Stimulated activated CD8-positive, alpha-beta memory T cell treated with anti-CD3 and anti-CD28 coated beads, Interleukin-7, amount 100 ng/mL, for 1 hour (primary cell): ENCODE measurements around the gene RUBCN.
A peak's percentile ranks its signal among the peaks of the same experiment; 100 is the strongest.

Experiments
- DNase-seq, 2 donors: peaks; one replicate each; pipeline ENCODE4 v3.0.0-alpha.2; 2020; ENCODE audit warnings: low read depth in 2 of 2

The RUBCN gene

DNA sequence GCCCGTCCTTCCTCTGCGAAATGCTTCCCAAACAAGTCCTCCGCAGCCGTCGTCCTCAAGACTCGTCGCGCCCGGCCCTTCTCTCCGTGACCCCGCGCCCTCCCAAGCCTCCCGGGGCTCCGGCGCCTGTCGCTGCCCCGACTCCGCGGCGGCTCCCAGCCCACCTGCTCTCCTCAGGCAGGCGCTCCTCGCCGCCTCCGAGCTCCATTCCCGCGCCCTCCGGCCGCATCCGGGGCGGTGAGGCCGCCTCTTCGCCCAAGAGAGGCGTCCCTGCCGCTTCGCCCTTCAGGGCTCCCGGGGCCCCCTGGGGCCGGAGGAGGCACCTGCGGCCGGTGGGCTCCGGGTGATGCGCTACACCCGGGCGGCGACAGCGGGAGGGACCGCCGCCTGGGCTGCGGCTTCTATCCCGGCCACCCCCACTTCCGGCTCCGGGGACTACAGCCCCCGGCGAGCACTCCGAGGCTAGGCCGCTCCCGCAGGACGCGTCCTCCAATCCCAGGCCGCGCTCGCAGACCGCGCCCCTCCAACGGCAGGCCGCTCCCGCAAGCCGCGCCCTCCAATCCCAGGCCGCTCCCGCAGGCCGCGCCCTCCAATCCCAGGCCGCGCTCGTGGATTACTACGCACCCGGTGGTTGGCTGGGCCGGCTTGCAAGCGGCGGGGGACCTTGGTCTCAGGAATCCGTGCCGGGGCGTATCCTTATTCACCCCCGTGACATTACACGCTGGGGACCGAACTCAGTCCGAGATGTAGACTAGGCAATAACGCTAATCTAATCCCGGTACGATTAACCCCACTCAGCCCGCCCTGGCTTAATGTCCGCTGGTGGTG is at the start of gene RUBCN:
Gene RUBCN (minus strand): TSS at position 414 of the 828 bp plus-strand sequence. CDS start 185 bp downstream, at position 229.
- peak; percentile 76 to 78 for DNase-seq

DNA sequence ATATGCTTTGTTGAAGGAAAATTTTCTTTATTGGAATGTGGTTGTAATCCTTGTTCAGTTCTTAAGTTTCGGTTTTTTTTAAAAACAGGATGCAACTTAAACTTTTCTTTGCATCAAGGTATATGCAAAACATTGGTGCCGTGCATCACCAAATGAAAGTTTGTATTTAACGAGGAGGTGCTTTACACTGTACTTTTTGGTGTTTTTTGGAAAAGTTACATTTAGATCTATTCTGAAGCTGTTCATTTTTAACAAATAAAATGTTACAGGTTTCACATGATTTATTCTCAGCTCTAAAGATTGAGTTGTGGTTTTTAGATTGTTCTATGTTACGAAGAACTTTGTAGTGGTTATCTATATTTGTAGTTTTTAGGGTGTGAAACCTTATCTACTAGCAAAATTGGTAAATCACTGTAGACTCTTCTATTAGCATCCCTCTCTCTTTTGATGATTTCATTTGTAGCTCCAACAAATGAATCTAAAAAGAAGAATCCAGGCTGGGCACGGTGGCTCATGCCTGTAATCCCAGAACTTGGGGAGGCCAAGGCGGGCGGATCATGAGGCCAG is 47.4 kb upstream of the RUBCN start:
- DNase-seq = no peak

DNA sequence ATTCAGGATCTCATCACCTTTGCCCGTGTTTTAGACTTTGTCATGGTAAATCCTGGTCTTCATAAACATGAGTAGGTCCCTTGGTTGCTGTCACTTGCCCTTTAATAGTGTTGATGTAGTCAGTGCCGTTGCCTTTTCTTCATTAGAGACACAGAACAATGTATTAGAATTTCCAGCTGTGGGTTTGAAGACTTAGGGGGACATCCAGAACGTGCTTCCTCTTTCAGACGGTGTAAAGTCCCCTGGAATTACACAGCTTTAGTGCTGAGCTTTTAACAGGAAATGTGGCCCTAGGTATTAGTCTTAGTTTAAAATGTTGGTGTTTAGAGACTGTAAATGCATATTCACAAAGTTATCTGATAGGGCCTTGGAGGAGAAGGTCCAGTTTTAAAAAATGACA is 45.5 kb upstream of the RUBCN start:
- no peak for DNase-seq

DNA sequence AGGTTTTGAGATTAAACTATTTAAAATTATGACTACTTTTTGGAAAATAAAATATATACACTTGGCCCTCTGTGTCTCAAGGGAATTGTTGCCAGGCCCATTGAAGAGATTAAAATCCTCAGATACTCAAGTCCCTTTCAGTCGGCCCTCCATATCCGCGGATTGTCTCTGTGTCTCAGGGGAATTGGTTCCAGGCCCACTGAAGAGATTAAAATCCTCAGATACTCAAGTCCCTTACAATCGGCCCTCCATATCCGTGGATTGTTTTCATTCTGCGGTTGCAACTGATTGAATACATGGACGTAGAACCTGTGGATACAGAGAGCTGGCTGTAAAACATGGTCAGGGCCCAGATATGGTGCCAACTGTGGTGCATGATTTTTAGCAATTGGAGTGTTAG is 38.6 kb upstream of the RUBCN start:
- DNase-seq = no peak

DNA sequence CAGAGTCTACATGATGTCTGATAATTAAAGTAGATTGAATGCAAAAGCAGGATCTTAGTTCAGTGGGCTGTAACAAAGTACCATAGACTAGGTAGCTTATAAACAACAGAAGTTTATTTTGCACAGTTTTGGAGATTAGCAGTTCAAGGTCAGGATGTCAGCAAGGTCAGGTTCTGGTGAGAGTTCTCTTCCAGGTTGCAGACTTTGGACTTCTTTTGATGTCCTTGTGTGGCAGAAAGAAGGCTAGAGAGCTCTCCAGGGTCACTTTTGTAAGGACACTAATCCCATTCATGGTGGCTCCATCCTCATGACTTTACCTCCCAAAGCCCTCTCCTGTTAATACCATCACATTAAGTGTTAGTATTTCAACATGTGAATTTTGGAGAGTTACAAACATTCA is 25.1 kb upstream of the RUBCN start:
- no peak for DNase-seq

DNA sequence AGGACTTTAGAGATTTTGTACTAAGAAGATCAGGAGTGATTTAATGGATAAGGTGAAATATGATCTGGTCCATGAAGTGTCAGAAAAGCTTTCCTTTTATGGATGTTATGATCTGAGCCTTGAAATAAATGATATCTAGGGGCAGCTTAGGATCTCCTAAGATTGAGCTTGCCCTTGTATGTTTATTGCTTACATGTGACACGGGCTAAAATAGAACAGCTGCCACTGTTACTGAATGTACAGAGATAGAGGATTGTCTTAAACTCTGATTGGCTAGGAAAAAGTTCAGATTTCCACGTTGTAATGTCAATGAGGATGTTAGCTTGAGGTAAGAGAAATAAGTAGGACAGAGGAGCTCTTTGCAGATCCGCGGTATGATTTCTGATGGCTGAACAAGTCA is 21.8 kb upstream of the RUBCN start:
- DNase-seq = no peak

DNA sequence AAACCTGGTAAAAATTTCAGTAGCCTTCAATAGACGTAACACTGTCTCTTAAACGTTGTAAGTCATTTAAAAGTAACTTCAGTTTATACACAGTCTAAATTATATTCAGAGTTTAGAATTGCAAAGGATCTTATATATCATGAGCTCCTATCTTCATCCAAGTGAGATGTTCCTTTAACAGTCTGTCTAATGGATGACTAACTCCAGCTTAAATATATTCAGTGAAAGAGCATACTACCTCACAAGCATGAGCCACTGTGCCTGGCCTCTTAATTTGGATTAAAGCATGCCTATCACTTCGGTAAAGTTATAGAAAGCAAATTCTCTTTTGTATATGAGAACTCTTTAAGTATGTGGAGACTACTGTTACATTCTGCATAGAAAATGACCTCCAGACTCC is 20.0 kb upstream of the RUBCN start:
- DNase-seq = no peak

DNA sequence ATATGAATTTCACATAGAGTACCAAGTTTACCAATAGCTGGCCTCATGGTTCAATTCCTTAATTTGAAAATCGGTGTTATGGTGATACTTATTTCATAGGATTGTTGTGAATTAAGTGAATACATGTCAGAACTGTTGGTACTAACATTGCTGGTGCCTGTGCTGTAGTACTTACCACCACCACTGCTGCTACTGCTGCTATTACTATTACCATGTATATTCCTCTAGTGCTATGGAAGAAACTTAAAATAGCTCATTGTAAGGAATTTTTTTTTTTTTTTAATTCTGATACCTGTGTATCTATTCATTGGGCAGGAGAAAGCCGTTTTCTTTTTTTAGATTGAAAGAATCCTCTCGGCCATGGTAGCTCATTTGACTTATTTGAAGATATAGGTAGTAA is 16.6 kb upstream of the RUBCN start:
- DNase-seq = no peak

DNA sequence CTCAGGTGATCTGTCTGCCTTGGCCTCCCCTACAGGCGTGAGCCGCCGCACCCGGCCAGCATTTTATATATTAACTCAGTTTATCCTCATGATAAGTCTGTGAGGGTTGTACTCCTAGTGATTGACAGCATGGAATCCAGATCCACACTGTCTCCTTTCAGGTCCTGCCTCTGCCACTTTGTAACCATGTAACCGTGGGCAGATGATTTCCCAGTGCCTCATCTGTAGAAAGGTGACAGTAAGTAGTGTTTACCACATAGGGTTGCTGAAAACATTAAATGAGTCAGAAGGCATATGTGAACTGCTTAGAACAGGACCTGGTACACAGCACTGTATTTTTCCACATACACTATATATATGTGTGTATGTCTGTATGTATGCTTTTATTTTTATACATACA is 15.4 kb upstream of the RUBCN start:
- DNase-seq = no peak

DNA sequence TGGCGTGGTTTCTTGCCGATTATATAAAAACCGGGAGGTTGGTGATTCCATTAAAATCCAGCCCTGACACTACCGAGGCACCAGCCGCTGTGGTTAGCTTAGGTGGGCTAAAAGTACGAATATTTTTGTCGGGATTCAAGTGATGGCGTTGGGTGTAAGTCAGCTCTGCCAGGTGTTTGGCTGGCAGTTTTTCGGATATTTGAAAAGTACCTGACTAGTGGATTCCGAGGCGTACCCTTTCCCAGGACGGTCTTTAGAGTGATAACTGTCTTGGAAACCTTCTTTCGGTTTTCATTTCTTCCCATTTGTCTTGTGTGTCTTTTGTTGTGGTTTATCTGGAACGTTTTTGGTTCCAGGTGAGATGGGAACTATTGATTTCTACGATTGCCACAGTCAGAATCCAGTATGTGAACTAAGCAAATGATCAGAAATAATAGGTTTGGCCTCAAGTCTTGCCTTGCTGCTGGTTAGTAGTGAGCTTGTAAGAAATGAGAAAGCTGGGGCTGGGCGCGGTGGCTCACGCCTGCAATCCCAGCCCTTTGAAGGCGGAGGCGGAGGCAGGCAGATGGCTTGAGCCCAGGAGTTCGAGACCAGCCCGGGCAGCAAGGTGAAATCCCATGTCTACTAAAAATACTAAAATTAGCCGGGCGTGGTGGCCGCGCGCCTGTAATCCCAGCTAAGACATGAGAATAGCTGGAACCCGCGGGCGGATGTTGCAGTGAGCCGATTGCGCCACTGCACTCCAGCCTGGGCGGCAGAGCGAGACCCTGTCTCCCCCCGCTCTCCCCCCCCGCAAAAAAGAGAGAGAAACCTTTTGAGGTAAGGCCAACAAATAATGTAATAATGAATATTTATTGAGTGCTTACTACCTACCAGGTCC is 14.4 kb upstream of the RUBCN start:
- DNase-seq = peak in 1 of 2 donors; percentile 7

DNA sequence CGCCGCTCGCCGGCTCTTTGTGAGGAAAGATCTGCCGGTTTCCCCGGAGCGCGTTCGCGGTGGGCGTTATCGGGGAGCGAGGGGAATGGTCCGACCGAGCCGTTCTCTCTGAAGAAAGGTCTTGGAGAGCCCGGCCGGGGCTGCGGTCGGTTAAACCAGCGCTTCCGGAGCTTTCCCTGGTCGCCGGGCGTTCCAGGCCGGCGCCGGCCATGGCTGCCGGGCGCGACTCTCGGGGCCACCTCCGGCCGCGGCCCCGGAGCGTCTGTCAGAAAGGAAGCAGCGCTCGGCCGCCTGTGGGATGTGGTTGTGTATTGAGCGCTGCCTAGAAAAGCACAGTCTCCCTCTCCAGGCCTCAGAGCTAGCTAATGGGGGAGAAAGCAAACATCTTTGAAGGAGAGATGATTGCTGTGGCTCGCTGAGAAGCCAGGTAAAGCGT is 13.7 kb upstream of the RUBCN start:
- DNase-seq = peak; percentile 11 to 41

DNA sequence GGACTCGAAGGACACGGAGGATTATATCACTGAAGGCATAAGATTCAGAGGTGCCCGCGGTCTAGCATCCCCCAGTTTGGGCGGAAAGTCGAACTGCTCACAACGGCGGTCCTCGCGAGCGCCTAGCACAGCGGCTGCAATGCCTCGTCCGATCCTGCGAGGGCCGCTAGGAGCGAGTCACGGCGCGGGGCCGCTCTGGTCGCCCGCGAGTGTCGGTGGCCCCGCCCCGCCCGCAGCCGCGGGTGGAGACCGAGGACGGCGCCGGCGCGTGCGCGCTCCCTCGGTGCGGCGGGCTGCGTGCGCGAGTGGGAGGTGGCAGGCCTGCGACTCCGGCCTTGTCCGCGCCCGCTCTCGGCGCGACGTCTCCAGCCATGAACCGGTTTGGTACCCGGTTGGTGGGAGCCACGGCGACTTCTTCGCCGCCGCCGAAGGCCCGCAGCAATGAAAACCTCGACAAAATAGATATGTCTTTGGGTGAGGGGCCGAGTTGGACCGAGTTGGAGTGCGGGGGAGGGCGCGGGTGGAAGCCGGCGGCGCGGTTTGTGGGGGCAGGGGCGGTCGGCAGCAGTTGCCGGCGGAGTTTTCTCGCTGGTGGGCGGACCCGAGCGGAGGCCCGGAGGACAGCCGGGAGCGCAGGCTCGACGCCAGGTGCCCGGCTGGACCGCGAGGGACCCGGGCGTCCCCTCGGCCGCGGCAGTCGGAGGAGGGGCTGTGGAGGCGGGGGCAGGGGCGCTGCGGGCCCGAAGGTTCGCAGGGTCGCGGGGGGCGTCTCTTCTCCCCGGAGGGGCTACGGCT is 13.1 kb upstream of the RUBCN start, which contains the start of gene FYTTD1:
Gene FYTTD1 (plus strand): TSS at position 283 of the 795 bp plus-strand sequence. CDS start 89 bp downstream, at position 372.
- peak; percentile 69 to 78 for DNase-seq

DNA sequence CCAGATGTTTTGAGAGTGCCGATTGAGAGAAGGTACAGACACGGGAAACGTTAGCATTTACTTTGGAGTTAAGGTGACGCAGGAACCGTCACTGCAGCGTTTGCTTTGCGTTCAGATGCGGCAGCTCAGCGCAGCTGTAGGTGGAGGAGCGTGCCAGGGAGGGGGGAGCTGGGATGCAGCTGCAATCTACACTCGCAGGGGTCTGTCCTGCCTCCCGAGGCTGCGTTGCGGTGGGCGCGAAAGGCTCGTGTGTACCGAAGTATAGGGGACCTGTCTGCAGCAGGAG is 12.6 kb upstream of the RUBCN start:
- no peak for DNase-seq

DNA sequence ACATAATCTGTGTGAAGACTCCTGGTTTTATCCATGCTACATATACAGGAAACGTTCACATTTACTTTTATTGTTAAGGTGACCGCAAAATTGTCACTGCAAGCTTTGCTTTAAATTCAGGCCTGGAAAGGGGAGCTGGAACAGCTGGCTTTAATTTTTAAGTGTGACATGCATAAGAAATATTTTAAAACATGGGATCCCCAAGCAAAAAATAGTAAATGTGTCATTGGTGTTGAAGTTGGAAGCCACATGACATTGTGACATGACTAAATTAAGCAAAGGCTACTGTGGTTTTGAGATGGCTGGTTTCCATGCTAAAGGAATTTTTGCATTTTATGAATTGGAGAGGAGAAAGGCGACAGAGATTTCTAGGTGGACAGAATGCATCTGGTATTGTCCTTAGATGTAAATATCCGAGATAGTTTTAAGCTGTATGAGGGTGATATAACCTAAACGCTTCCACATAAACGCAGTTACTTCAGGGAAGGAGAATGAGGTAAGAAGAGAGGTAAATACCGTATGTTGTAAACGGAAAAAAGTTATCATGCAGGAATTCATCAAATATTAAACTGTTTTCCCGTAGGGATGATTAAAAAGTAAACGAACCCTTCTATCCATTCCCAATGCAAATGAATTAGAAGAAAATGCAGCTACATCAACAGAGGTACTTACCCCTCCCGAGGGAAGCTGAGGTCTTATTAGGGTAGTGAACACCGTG is 12.1 kb upstream of the RUBCN start:
- DNase-seq = no peak

DNA sequence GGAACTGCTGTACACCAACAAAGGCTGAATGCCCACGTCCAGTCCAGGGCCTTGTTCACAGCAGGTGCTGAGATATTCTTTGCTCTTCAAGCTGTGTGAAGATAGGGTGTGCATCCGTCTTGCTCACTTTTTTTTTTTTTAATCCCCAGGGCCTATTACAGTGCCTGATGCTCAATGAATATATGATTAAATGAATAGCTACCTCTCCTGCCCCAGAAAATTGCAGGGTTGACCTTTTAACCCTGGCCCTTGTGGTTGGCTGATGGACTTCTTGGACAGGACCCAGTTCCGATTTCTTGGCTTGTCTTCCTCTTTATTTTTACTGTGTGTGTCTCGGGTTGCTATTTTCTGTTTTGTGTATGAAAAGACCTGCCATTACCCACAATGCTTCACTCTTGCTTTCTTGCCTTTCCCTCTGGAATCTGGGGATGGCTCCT is 10.1 kb upstream of the RUBCN start:
- no peak for DNase-seq

DNA sequence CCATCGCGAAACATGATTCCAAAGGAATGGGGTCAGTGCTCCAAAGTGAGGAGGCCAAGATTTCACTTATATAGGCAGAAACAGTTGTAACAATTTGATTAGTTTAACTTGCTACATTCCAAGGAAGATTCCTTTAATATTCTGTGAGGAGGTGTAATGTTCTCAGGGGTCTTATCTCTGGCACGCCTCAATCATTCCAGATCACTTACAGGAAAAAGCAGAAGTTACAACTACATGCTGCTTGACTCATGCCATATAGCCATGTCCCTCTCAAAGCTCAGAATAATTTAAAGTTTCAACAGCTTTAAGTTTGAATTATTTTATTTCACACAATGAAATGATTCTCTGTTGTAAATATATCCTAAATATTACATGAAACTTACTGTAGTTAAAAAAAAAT is 9.5 kb upstream of the RUBCN start:
- no peak for DNase-seq

DNA sequence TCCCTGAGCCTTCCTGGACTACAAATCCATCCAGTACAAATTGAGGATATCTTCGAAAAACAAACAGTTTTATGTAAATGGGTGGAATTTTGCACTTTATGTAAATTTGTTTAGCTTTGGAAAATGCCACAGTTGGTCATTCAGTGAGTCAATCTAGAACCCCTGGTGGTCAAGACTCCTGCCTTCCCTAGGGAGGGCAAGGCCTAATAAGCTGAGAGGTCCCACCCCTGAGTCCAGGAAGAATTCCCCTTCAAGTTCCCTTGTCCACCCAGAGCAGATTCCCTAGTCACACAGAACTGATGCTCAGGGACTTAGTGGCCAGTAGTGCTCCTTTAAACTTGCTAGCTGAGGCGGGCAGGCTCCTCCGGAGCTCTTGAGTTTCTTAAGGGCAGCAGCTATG is 6.1 kb upstream of the RUBCN start:
- no peak for DNase-seq

DNA sequence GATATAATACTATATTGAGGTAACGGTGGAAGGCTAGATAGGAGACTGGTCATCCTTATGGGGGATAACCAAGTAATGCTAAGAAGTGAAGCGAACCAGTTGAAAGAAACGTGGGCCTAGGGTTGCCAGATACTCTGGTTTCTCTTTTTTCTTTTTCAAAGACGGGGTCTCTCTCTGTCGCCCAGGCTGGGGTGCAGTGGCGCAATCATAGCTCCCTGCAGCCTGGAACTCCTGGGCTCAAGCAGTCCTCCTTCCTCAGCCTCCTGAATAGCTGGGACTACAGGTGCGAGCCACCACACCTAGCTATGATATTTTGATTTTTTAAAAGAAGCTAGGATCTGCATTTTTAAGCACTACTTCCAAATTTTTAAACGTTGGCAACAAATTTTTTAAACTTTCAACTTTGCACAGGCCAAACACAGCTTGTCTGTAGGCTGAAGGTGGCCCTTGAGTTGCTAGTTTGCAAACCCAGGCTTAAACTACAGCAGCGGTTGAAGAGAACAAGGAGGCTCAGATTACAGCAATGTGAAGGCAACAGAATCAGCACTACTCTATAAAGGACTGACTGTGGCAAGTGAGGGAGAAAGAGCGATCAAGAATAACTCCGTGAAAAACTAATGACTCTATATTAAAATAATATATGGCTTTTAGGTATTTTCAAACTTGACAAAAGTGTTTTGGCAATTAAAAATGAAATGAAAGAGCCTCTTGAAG is 1.2 kb upstream of the RUBCN start:
- DNase-seq = no peak

DNA sequence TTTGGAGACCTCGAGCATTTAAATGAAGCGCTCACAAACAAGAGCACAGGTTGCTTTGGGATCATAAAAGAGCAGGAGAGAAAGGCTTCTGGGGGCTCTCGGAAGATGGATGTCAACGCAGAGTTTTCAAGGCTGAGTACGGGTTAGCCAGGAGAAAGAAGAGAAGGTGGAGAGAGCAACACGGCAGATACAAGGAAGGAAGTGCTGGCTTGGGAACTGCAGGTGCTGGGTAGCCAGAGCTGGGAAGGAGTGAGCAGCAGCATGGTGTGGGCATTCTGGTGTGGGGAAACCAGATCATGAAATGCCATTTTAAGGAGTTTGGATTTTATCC is 580 bp upstream of the RUBCN start:
- DNase-seq = no peak

DNA sequence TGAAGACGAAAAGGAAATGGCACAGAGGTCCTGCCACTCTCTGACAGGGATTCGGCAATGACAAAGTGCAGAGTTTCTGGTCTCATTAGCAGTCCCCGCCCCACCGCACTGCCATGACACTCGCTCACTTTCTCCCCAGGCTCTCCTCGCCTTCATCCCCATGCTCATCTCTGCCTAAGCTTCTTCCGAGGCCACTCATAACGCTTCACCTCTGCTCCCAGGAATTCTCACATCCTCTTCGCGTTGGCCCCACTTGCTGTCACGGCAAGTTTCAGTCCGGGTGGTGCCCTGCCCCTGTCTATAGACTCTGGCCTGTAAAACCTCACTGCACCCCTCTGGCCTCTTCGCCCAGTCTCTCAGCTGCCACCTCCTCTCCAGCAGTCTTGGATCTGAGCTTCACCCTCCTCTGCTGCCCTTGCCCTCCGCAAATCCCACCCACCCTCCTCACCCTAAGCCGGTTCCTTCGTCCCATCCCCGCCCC is 654 bp downstream of the RUBCN start:
- DNase-seq = no peak
